HG03575 (cell line): Measurements from ENCODE around the gene SACM1L.
"Not testable (repeated sequence)": the region's sequence is repeated elsewhere in the genome, so short reads cannot be mapped to it uniquely, and the experiment has no call there.

ENCODE experiments used
- ATAC-seq: cut with Tn5 transposase; IDR thresholded peaks from one replicate; pipeline ENCODE4 v1.9.1; 2021; ENCODE audit not compliant: unreplicated experiment, insufficient number of reproducible peaks, low FRiP score; ENCODE audit errors: extremely low read depth

The SACM1L gene

GRCh38 chr3:45757141-45757540 is 67.9 kb downstream of the SACM1L start:
- ATAC-seq: not testable (repeated sequence)

GRCh38 chr3:45758871-45759270 is 69.7 kb downstream of the SACM1L start:
- no peak for ATAC-seq

- no peak for ATAC-seq
Measured at GRCh38 chr3:45759851-45760250, 70.7 kb downstream of the SACM1L start.

GRCh38 chr3:45760878-45761711 is 71.9 kb downstream of the SACM1L start:
- no peak for ATAC-seq

- ATAC-seq: no peak
Measured at GRCh38 chr3:45761831-45762230, 72.6 kb downstream of the SACM1L start.

- no peak for ATAC-seq
Measured at GRCh38 chr3:45762647-45763302, 73.6 kb downstream of the SACM1L start.

GRCh38 chr3:45763303-45763675 is 74.1 kb downstream of the SACM1L start:
- no peak for ATAC-seq

GRCh38 chr3:45765266-45765851 is 76.2 kb downstream of the SACM1L start:
- ATAC-seq: no peak

- no peak for ATAC-seq
Measured at GRCh38 chr3:45765958-45766357, 76.8 kb downstream of the SACM1L start.

GRCh38 chr3:45771166-45771775 is 82.1 kb downstream of the SACM1L start:
- ATAC-seq: no peak

- no peak for ATAC-seq
Measured at GRCh38 chr3:45771831-45772230, 82.6 kb downstream of the SACM1L start.

GRCh38 chr3:45772341-45773035 is 83.3 kb downstream of the SACM1L start:
- no peak for ATAC-seq

GRCh38 chr3:45773072-45773471 is 83.9 kb downstream of the SACM1L start:
- no peak for ATAC-seq

- no peak for ATAC-seq
Measured at GRCh38 chr3:45773714-45774449, 84.7 kb downstream of the SACM1L start.

- no peak for ATAC-seq
Measured at GRCh38 chr3:45774581-45775521, 85.7 kb downstream of the SACM1L start.

GRCh38 chr3:45775571-45776300 is 86.5 kb downstream of the SACM1L start:
- ATAC-seq: no peak

- ATAC-seq: no peak
Measured at GRCh38 chr3:45776301-45776595, 87.1 kb downstream of the SACM1L start.
